ENCODE data around the gene TTLL11. TPM values are rescaled to one million over a fixed set of nuclear protein-coding genes. Genes with fewer than 3 reads are reported as not detected.
"Not testable (repeated sequence)": the region's sequence is repeated elsewhere in the genome, so short reads cannot be mapped to it uniquely, and the experiment has no call there.

Gene TTLL11
- total RNA-seq, 1 experiment from 2014 or later: 1.6 TPM

DNA sequence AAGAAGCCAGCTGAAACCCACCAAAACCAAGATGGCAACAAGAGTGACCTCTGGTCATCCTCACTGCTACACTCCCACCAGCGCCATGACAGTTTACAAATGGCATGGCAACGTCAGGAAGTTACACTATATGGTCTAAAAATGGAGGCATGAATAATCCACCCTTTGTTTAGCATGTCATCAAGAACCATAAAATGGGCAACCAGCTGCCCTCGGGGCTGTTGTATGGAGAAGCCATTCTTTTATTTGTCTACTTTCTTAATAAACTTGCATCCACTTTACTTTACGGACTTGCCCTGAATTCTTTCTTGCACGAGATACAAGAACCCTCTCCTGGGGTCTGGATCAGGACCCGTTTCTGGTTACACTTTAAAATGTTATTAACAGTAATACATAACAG lies 92.6 kb downstream of the TTLL11 start:
- in situ Hi-C loops (cut with HindIII; ENCODE audit: low pct_unique_long_range_greater_than_20kb, low sequenced_read_pairs): not testable (repeated sequence)

DNA sequence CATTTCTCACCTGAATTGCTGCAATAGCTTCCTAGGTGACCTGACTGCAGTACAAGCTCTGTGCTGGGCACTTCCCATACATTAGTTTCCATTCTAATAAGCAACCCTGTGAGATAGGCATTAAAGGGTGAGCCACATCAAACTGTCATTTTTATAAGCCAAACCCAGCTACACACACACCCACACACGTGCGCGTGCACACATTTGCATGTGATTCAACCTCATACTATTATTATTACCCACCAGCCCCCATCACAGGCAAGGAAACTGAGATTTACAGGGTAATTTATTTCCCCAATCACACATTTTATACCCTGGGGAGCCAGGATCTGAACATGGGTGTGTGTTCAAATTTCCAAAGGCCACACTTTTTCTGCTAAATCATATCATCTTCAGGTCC lies 93.6 kb downstream of the TTLL11 start:
- DNase-seq (ENCODE audit: low read depth, low spot score): no peak
- in situ Hi-C loops (cut with HindIII; ENCODE audit: low pct_unique_long_range_greater_than_20kb, low sequenced_read_pairs): no loop called here

More for the DNA sequence above, 92.6 kb downstream of the TTLL11 start:
- peak; percentile 84 for DNase-seq (ENCODE audit: low read depth, low spot score)

DNA sequence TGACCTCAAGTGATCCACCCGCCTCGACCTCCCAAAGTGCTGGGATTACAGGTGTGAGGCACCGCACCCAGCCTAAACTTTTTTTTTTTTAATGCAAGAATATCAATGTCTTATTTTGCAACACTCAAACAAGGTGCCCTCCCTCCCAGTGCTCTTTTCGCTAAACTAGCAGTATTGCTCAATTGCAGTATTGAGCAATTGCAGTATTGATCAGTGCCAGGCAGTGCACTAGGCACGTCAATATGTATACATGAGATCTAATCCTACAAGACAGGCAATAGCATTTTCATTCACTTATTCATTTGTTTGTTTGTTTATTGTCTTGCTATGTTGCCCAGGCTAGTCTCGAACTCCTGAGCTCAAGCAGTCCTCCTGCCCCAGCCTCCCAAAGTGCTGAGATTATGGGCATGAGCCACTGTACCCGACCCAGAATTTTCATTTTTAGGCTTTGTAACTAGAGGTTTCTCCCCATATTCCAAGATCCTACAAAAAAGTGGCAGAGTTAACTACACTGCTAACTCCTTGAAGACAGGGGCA lies 94.5 kb downstream of the TTLL11 start:
- no peak for DNase-seq (ENCODE audit: low read depth, low spot score)
- in situ Hi-C loops (cut with HindIII; ENCODE audit: low pct_unique_long_range_greater_than_20kb, low sequenced_read_pairs): no loop called here

DNA sequence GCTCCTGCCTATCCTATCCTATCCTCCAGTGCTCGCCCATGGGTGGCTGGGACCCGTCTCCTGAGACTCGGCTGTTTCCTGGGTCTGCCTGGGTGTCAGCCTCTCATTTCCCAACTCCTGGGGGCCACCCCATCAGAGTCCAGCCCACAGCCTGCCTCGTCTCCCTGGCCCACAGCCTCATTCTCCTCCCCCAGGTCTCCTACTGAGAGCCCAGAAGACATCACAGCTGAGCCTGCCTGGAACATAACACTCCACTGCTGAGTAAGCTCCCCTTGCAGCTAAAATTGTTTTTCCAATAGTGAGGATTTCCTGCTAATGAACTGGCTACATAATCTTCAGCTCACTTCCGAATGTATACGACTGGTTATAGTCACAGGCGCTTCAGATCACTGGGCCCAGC lies 95.3 kb downstream of the TTLL11 start:
- in situ Hi-C loops (cut with HindIII; ENCODE audit: low pct_unique_long_range_greater_than_20kb, low sequenced_read_pairs): no loop called here
- DNase-seq (ENCODE audit: low read depth, low spot score): no peak

DNA sequence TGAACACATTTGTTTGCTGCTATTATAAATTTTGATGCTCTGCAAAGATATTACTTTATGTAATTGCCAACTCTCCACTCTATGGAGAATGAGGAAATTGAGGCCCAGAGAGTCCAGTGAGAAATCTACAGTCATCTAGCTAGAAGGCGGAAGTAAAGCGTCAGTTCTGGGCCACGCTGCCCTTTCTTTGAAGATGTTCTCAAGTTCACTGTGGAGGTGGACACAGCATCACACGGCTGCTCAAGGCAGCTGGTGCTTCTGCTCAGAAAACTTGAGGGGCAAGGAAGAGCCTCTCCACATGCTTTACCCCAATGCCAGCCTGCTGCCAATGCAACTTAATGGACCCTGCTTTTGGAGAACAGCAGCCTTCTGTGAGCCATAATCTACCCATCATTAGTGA lies 96.3 kb downstream of the TTLL11 start:
- in situ Hi-C loops (cut with HindIII; ENCODE audit: low pct_unique_long_range_greater_than_20kb, low sequenced_read_pairs): no loop called here

DNA sequence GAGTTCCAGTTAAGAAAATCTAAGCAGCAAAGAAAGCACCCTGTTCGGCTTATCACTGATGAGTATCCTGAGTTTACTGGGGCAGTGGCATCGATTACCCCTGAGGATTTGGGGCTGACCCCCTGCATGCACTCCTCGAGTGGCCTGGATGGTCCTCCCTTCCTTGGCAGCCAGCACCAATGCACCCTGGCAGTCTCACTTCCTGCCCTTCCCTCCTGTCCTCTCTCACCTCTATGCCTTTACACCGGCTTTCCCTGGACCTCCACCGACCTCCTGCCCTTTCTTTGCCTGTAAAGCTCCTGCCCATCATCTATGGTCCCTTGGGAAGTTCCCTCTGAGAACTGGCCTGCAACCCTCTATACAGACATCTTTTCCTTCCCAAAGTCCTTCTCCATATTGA lies 97.1 kb downstream of the TTLL11 start:
- in situ Hi-C loops (cut with HindIII; ENCODE audit: low pct_unique_long_range_greater_than_20kb, low sequenced_read_pairs): no loop called here
- DNase-seq (ENCODE audit: low read depth, low spot score): no peak

More for the DNA sequence above, 96.3 kb downstream of the TTLL11 start:
- no peak for DNase-seq (ENCODE audit: low read depth, low spot score)

DNA sequence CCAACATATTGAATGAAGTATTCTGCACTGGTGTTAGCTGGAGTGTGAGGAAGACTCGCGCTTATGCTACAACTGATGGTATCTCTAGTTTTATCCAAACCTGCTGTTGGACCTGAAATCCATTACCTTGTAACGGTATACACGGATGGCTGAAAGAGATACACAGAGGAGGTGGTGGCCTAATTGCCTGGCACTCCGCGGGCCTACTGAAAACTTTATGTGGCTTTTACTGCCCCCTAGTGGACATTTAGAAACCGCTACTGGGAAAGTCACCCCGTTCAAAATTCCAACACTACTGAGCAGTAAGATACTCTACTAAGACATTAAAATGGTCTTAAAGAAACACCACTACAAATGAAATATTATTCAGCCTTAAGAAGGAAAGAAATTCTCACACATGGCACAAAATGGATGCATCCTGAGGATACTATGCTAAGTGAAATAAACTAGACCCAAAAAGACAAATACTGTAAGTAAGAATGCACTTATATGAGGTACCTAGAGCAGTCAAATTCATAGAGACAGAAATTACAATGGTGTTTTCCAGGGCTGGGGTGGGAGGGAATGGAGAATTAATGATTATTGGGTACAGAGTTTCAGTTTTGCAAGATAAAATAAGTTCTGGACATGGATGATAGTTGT lies 100.4 kb downstream of the TTLL11 start:
- in situ Hi-C loops (cut with HindIII; ENCODE audit: low pct_unique_long_range_greater_than_20kb, low sequenced_read_pairs): no loop called here
- peak; percentile 87 for DNase-seq (ENCODE audit: low read depth, low spot score)

DNA sequence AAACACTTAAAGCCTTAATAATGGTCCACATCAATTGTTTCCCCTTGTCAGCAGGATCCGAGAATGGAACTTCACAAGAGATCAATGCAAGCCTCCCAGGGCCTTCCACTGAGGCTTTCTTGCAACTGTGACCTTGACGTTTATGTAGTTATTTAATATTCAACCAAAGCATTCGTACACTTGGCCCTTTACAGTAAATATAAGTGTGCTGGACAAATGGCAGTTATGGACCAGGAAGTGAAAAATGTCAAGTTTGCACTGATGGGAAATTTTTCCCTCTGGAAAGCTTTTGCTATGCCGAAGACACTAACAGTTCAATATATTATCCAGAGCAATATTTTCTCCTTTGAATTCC lies 101.8 kb downstream of the TTLL11 start:
- no peak for DNase-seq (ENCODE audit: low read depth, low spot score)
- in situ Hi-C loops (cut with HindIII; ENCODE audit: low pct_unique_long_range_greater_than_20kb, low sequenced_read_pairs): no loop called here

DNA sequence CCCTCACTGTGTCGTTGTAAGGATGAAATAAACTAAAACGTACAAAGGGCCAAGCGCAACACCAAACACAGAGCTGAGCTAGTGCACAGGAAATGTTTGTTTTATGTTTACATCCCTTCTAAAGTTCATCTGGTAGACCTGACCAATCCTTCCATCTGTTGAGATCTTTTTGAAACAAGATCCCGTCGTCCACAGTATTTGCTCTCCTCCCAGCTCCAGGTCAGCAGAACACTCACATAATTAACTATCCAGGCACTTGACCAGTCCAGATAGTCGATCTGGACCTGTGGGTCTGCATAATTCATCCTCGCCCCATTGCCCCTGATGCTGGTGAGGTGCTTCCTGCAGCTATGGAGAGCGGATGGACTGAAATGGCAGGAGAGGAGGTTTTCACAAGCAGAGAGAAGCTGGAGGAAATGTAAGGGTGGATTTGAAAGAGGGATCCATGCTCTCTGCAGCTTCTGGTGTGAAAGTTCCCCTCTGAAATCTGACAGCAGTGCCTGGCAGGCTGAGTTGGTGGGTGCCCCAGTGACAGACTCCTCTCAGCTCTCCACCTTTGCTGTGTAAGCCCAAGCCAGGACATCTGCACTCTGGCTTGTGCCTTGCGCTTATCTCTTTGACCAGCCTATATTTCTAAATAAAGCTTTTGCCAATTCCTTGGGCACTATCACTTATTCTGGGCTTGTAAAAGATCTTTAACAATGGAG lies 102.4 kb downstream of the TTLL11 start:
- DNase-seq (ENCODE audit: low read depth, low spot score): no peak
- in situ Hi-C loops (cut with HindIII; ENCODE audit: low pct_unique_long_range_greater_than_20kb, low sequenced_read_pairs): no loop called here

DNA sequence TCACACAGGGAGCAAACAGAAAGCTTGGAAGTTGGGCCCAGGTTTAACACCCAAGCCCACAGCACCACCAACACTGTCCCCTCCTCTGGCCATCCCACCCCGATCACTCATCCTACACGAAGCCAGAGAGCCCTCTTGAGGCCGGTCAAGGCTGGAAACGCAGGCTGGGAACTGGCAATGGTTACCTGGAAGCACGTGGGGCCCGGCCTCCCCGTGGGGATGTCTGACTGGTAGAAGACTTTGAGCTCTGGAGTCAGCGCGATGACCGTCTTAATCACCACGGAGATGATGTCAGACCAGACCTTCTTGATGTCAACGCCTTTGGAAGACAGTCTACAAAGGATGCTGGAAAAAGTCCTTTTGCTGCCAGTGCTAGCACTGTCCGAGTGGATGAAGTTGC lies 104.1 kb downstream of the TTLL11 start:
- peak; percentile 52 for DNase-seq (ENCODE audit: low read depth, low spot score)
- in situ Hi-C loops (cut with HindIII; ENCODE audit: low pct_unique_long_range_greater_than_20kb, low sequenced_read_pairs): no loop called here

DNA sequence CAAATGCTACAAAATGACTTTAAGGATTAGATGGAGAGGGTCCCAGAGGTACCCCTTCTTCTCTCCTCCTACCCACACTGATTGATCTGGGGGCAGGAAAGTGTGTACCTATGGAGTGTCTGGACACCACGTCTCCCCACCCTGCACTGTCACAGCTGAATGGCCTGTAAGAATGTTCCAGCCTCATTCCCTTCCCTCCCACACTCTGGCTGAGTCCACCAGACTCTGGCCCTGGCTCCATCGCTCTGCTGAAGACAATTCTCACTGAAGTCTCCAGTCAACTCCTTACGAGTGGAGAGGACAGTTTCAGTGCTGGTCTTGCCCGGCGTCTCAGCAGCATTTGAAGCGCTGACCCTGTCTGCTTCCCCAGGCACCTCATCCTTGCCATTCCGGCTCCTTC lies 105.8 kb downstream of the TTLL11 start:
- no peak for DNase-seq (ENCODE audit: low read depth, low spot score)
- in situ Hi-C loops (cut with HindIII; ENCODE audit: low pct_unique_long_range_greater_than_20kb, low sequenced_read_pairs): no loop called here

DNA sequence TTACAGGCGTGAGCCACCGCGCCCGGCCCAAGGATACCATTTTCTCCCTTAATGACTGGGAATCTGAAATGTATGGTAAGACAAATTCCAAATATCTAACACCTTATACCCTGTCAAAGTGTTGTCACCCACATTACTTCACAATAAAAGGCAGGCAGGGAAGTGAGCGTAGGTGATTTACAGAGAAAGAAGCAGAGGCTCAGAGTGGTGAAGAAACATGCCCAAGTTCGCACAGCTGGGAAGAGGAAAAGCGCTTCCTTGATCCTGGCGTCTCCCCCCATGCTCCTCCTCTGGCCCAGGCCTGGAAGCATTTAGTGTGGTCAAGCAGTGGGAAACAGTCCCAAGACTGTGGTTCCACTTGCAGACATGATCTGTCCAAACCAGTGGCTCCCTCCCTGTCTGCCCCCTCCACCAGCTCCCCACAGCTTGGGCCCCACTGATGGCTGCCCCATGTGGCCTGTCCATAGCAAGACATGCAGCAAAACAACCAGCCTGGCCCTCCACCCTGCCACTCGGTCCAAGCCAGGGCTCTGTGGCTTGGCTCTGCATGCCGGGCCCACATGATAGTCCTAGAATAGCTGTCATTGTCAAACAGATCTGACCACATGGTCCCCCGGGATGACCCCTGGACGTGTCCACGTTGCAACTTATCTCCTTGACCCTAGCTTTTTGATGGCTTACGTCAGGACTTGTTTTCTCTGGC lies 107.2 kb downstream of the TTLL11 start:
- DNase-seq (ENCODE audit: low read depth, low spot score): no peak
- in situ Hi-C loops (cut with HindIII; ENCODE audit: low pct_unique_long_range_greater_than_20kb, low sequenced_read_pairs): no loop called here

DNA sequence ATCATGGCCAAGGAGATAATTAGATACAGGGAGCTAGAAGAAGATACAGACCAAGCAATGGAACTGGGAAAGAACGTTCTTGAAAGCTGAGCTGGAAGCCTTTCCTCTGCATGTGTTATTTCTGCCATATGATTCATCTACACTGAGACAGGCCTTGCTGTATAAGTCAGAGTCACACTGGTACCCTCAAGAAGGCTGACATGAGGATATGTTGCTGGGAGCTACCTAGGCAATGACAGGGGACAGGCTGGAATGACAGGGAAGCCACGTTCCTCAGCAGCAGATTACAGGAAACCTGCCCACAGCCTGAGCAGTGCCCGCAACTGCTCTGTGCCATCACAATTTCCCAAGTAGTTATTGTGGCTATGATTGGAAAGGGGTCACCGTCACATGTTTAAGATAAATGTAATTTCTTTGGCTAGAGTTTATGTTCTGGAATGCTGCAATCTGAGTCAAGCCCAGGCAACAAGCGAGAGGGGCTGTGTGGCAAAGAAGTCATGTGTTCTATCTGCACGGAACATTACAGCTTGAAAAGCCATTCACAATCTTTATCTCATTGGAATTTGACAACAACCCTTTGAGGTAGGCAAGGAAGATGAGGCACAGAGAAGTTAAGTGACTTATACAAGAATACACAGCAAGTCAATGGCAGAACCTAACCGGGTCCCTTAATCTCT lies 108.2 kb downstream of the TTLL11 start:
- no peak for DNase-seq (ENCODE audit: low read depth, low spot score)
- in situ Hi-C loops (cut with HindIII; ENCODE audit: low pct_unique_long_range_greater_than_20kb, low sequenced_read_pairs): no loop called here

DNA sequence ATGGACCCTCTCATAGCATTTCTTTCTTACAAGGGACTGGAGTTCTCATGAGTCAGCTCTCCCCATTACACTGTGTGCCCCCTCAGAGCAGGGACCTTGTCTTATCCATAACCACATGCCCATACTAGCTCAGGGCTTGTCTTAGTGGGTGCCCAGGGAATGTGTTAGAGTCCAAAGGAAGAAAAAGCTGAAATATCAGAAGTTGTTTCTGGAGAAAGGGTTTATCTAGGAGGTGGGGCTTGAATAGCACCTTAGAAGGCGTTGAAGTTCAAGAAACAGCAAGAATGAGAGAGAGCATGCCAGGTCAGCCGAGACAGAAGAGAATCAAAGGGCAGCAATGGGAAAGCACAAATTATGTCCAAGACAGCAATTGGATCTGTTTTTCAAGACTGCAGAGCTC lies 109.4 kb downstream of the TTLL11 start:
- in situ Hi-C loops (cut with HindIII; ENCODE audit: low pct_unique_long_range_greater_than_20kb, low sequenced_read_pairs): no loop called here
- DNase-seq (ENCODE audit: low read depth, low spot score): no peak

DNA sequence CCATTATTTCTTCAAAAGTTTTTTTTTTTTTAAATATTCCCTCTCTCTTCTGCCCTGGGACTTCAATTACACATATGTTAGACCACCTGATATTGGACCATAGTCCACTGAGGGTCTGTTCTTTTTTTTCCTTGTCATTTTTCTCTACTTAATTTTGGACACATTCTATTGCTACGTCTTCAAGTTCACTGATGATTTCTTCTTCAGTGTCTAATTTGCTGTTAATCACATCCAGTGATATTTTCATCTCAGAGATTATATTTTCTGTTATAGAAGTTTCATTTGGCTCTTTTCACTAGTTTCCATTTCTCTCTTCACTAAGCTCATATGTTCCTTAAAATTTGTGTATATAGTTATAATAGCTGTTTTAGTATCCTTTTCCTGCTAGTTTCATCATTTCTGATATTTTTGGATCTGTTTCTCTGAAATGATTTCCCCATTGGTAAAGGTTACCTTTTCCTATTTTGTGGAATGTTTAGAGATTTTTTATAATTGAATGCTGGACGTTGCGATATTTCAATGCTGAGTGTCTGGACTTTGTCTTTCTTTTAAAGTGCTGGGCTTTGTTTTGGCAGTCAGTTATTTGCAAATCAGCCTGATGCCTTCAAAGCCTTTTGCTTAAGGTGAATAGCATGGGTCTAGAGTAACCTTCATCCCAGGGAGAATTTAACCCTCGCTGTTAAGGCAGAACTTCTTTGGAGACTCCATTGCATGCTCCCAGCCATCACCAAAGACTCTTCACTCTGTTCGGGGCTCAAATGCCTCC lies 111.8 kb downstream of the TTLL11 start:
- in situ Hi-C loops (cut with HindIII; ENCODE audit: low pct_unique_long_range_greater_than_20kb, low sequenced_read_pairs): no loop called here
- no peak for DNase-seq (ENCODE audit: low read depth, low spot score)

DNA sequence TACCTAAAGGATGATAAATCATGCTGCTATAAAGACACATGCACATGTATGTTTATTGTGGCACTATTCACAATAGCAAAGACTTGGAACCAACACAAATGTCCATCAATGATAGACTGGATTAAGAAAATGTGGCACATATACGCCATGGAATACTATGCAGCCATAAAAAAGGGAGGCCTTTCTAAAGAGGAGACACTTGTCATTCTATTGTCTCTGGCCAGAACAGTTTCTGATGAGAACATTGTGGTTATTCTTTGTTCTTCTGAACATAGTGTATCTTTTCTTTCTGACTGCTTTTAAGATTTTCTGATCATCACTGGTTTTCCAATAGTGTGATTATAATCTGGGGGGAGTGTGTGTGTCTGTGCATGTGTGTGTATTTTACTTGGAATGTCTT lies 112.4 kb downstream of the TTLL11 start:
- DNase-seq (ENCODE audit: low read depth, low spot score); in situ Hi-C loops (cut with HindIII; ENCODE audit: low pct_unique_long_range_greater_than_20kb, low sequenced_read_pairs): not testable (repeated sequence)

DNA sequence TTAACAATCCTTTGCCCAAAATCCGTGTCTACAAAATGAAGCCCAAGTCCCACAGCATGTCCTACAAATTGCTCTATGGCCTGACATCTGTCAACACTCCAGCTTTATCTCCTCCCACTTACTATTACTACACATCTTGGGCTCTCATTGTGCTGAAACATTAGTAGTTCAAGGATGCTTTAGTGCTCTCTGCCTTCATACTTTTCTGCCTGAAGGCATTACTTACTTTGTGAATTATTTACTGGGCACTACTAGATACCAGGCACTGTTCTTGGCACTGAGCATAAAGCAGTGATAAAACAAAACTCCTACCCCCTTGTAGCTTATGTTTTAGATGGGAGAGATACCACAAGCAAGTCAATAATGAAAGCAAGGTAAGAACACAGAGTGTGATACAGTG lies 113.4 kb downstream of the TTLL11 start:
- in situ Hi-C loops (cut with HindIII; ENCODE audit: low pct_unique_long_range_greater_than_20kb, low sequenced_read_pairs): no loop called here
- DNase-seq (ENCODE audit: low read depth, low spot score): no peak
